SH-SY5Y (cell line): ENCODE results near the gene TRIM2.

Experiments
- GATA2 ChIP-seq: IDR thresholded peaks from 2 replicates; pipeline ENCODE4 v1.6.1; 2011; ENCODE audit warnings: mild to moderate bottlenecking, low read depth, low read length
- GATA3 ChIP-seq: IDR thresholded peaks from 2 replicates; pipeline ENCODE4 v1.6.1; 2011; ENCODE audit warnings: low read depth, mild to moderate bottlenecking, low read length, moderate library complexity

DNA sequence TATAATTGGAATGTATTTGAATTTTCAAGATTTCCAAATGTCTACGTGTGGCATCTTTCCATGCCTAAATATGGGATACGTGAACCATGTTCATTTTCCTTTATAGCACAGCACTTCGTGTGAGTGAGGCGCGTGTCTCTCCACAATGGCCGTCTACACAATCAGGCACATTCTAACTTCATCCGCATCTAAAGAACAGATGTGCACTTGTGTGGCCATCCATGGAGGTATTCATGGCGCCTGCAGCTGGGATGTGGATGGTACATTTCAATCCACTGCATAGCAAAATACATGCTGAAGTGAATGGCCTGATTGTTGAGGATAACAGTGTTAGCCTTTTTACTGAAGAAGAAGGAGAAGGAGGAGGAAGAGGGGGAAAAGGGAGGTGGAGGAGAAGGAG is 34.5 kb upstream of the TRIM2 start:
- TF ChIP-seq GATA3 = no peak
- TF ChIP-seq GATA2 = no peak
